GM12874 (cell line): ENCODE data around the gene ZNF648.

Experiments used
- CTCF ChIP-seq: IDR thresholded peaks from 2 replicates; pipeline ENCODE4 v1.5.1; 2011; ENCODE audit warnings: low read depth, mild to moderate bottlenecking, control low read depth, low read length, moderate library complexity; ENCODE audit not compliant: insufficient read depth

Gene ZNF648

DNA sequence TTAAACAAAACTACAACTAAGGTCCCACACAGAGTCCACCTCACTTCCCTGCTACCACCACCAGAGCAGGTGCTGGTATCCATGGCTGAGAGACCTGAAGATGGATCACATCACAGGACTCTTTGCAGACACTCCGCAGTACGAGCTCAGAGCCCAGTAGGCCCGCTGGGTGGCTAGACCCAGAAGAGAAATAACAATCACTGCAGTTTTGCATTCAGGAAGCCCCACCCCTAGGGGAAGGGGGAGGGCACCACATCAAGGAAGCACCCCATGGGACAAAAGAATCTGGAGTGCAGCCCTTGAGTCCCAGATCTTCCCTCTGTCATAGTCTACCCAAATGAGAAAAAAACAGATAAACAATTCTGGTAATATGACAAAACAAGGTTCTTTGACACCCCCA, 56.9 kb downstream of the ZNF648 start:
- TF ChIP-seq CTCF: no peak
